Stimulated activated CD4-positive, alpha-beta T cell treated with anti-CD3 and anti-CD28 coated beads, Interleukin-1b, Interleukin-23, amount 100 ng/mL, for 1 hour (primary cell): ENCODE data around the gene CARD19.

Experiments
- DNase-seq, 2 donors: peaks; one replicate each; pipeline ENCODE4 v3.0.0-alpha.2; 2020; ENCODE audit warnings: low read depth in 2 of 2

Gene CARD19

GRCh38 chr9:93120846-93121315, 24.9 kb downstream of the CARD19 start:
- no peak for DNase-seq

GRCh38 chr9:93121316-93122241, 25.6 kb downstream of the CARD19 start:
- no peak for DNase-seq

- DNase-seq = no peak
Measured at GRCh38 chr9:93122721-93123221, 26.8 kb downstream of the CARD19 start.

- DNase-seq = no peak
Measured at GRCh38 chr9:93123561-93124283, 27.7 kb downstream of the CARD19 start.

GRCh38 chr9:93124793-93125192, 28.8 kb downstream of the CARD19 start:
- DNase-seq = no peak

- DNase-seq = no peak
Measured at GRCh38 chr9:93125331-93125894, 29.4 kb downstream of the CARD19 start.

- no peak for DNase-seq
Measured at GRCh38 chr9:93126151-93126781, 30.2 kb downstream of the CARD19 start.

- DNase-seq = no peak
Measured at GRCh38 chr9:93126825-93127368, 30.9 kb downstream of the CARD19 start.

GRCh38 chr9:93127395-93127911, 31.4 kb downstream of the CARD19 start:
- no peak for DNase-seq

- DNase-seq = no peak
Measured at GRCh38 chr9:93128011-93128714, 32.1 kb downstream of the CARD19 start.

- no peak for DNase-seq
Measured at GRCh38 chr9:93128715-93129224, 32.8 kb downstream of the CARD19 start.

- no peak for DNase-seq
Measured at GRCh38 chr9:93129286-93129685, 33.3 kb downstream of the CARD19 start.

GRCh38 chr9:93129691-93130500, 33.9 kb downstream of the CARD19 start:
- no peak for DNase-seq

- DNase-seq = no peak
Measured at GRCh38 chr9:93130861-93131481, 35.0 kb downstream of the CARD19 start.

GRCh38 chr9:93131599-93132286, 35.7 kb downstream of the CARD19 start:
- DNase-seq = no peak

- no peak for DNase-seq
Measured at GRCh38 chr9:93132287-93132927, 36.4 kb downstream of the CARD19 start.

GRCh38 chr9:93132946-93133680, 37.1 kb downstream of the CARD19 start:
- no peak for DNase-seq
